Activated CD4-positive, alpha-beta T cell treated with anti-CD3 and anti-CD28 coated beads for 4 hours (primary cell): ENCODE measurements around the gene TARDBP.
"Not testable (repeated sequence)": the region's sequence is repeated elsewhere in the genome, so short reads cannot be mapped to it uniquely, and the experiment has no call there.

Experiments
- DNase-seq, 2 donors: peaks; one replicate each; pipeline ENCODE4 v3.0.0-alpha.2; 2020

Gene TARDBP

DNA sequence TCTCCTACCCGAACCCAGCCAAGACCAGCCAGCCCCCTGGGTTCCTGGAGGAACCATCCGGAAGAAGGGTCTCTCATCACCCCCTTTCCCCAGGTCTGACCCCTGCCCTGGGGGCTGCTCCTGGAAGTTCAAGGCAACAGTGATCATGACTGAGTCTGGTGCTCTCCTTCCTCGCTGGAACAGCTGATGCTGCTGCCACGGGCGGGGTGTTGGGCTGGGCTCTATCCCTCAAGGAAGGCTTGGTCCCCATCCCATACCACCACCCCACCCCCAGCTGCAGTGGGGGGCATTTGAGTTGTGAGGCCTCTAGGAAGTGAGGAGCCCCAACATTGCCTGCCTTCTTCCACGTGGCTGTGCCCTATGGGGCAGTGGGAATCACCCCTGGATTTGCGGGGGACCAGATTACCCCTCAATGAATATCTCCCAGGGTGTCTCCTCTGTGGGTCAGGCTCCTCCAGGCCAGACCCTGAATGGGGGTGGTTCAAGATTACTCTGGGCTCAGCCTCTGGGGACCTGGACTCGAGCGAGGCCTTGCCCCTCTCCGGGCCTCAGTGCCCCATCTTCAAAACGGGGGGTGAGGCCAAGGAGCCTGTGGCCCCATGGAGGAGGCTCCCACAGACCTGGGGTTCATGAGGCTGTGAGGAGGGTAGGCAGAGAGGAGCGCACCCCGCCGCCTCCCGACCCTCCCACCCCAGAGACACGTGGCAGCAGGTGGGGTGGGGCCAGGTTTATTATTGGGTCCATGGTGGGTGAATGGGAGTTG lies 31.8 kb downstream of the TARDBP start:
- DNase-seq: no peak

GRCh38 chr1:11044849-11045427 lies 32.5 kb downstream of the TARDBP start:
- DNase-seq: no peak

DNA sequence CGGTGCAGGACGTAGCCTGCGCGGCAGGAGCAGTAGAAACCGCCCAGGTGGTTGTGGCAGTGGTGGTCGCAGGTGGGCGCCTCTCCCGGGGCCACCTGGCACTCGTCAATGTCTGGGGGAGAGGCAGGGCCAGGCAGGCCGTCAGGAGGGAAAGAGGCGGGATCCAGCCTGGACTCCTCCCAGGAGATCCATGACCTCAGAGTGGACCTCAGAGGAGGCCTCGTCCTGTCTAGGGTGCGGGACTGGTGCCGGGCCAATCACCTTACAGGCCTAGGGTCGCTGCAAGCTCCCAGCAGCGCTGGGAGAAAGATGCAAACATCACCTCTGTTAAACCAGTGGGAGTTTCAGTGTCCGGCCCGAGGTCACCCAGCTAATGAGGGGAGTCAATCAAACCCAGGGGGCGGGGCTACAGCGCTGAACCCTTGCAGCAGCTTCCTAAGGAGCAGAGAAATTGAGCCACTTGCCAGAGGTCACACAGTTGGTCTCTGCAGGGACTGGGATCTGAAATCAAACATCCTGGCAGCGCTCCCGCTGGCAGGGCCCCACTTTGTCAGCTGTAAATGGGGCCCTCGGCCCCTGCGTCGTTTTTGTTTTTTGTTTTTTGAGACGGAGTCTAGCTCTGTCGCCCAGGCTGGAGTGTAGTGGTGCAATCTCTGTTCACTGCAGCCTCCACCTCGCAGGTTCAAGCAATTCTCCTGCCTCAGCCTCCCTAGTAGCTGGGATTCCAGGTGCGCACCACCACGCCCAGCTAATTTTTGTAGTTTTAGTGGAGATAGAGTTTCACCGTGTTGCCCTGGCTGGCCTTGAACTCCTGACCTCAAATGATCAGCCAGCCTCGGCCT lies 33.2 kb downstream of the TARDBP start:
- DNase-seq: no peak

DNA sequence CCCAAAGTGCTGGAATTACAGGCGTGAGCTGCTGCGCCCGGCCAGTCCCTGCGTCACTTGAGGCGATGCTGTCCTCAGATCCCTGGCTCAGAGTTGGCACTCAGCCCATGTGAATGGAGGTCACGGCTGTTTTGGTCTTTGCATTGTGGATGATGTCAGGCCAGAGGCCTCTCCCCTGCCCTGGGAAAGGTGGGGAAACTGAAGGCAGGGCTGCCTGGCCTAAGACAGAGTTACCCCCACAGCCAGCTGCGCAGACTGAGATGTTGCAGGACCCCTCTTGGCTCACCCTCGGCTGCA lies 33.8 kb downstream of the TARDBP start:
- DNase-seq: no peak

DNA sequence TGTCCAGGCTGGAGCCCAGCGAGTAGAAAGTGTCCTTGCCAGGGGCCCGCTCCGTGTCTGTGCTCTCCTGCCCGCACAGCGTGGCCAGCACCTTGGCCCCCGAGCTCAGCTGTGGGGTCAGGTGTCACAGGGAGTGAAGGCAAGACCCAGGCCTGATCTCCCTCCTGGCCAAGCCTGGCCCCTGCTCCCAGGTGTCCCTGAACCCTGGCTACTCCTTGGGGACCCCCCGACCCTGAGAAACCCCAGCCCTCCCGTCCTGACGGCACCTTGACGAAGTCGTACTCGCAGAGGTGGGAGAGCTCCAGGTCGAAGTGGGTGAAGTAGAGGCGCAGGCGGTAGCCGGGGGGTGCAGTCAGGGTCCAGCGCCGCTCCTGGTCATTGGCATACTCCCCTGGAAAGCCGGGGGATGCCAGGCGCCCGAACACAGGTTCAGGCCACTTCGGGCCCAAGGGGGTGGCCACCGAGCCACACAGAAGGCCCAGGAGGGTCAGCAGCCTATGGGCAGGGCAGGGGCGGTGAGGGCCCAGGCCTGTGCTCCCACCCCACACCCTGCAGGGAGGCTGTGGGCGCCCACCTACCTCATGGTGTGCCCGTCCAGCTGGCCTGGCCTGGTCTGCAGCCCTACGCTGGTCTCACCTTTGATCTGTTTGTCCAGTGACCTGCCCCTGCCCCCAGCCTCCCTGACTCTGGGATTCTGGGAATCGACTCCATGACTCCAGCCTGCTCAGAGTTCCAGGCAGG lies 34.3 kb downstream of the TARDBP start, which contains the start of gene MASP2:
Gene MASP2, minus strand, starts transcription at position 615 of the 741 bp plus-strand sequence. Its CDS starts 32 bp downstream, at position 583.
- no peak for DNase-seq

GRCh38 chr1:11051121-11051520 lies 38.7 kb downstream of the TARDBP start:
- DNase-seq: not testable (repeated sequence)

DNA sequence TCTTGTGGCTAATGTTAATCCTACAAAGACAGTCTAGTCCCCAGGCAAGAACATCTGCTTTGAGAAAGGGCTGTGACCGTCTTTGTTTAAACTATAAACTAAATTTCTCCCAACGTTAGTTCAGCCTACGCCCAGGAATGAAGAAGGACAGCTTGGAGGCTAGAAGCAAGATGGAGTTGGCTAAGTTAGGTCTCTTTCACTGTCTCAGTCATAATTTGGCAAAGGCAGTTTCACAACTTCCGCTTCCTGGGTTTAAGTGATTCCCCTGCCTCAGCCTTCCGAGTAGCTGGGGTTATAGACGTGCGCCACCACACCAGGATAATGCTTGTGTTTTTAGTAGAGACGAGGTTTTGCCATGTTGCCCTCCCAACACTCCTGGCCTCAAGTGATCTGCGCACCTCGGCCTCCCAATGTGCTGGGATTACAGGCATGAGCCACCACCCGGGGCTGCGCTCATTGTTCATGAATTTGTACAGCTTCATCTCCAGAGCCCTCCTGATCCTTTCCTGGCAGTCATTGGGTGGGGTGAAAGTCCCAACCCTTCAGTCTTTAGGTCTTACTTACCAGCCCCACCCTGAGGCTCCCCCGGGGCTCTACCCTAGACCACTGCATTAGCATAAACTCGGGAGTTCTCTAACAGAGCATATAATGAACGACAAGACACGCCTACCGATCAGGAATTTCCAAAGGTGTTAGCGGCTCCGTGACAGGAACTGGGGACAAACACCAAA lies 39.5 kb downstream of the TARDBP start:
- DNase-seq: no peak

DNA sequence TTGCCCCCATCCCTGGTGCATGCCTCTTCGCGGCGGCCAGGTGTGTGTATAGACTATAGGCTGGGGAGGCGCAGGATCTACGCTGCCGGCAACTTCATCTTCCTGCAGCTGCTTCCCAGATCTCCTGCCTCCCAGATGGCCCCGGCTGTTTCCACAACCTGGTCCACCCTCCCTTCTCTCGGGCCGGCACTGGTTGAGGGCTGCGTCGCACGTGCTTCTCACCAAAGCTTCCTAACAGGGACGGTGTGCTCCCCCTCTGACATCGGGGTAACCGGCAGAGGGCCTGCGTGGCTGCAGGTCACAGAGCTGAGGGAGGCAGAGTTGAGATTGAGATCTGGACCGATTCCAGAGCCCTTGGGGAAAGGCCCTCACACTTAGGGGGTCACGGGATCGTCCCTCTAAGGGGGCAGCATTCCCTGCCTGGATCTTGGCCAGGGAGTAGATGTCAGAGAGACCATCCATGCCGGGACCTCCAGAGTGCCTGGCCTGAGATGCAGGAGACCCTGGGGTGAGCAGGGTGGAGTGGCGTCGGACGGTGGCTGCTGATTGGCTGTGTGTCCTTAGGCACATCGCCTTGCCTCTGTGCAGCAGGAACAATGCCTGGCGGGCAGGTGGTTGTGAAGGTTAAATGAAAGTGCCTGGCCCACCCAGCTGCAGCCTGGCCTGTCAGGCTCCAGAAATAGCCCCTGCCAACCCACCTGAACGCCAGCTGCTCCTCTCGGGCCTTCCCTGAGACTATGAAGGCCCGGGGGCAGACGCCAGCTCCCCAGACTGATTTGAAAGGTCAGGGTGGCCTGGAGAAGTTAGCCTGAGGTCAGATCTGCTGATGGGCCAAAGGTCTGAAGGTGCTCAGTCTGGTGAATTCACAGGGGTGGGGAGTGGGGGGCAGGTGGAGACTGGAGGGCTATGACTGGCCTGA lies 40.6 kb downstream of the TARDBP start:
- DNase-seq: peak; percentile 20 to 24

DNA sequence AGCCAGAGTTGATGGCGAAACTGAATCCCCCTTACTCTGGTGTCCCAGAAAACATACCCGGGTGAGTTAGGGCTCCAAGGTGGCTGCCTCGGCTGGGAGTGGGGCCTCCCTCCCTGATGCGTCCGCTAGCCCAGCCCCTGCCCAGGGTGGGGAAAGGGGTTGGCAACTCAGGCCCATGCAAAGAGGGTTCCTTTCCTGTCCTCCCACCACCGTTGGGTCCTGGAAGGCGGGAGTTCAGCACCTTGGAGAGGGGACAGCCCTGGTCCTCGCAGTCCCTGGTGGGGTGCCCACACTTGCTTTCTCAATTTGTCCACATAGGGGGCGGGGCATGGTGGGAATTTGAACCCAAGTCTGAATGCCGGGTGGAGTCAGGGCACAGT lies 41.3 kb downstream of the TARDBP start:
- DNase-seq: peak in 1 of 2 donors; percentile 26

DNA sequence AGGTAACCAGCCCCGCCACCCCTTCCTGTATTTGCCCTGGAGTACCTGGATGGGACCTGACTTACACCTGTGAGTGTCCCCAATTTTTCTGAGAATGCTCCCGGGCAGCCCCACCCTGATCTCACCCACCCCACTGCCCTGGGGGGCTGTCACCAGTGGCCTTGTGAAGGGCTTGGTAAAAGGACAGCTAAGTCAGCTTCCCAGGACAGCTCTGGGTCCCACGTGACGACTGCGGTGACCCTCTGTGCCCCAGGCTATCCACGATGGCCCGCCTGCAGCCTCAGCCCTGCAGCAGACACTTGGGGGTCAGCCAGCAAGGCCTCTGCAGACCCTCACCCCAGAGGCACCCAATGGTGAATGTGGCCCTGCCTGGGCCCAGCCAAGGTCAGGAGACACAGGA lies 41.7 kb downstream of the TARDBP start:
- no peak for DNase-seq

DNA sequence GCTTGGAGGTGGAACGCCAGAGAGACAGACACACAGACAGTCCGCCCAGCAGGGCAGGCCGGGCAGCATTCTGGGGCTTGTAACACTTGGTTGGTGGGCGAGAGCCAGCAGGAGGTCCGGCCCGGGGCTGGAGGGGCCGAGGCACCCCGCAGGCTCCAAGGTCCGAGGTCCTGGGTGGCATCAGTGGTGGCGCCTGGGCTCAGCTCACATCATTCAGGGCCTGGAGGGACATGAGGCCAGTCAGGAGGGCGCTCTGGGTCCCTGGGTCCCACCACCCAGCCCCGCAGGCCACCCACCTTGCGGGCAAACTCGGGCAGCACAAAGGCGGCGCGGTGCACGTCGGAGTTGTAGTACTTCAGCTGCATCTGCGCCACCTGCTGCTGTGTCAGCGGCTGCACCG lies 42.2 kb downstream of the TARDBP start:
- no peak for DNase-seq

GRCh38 chr1:11055676-11056075 lies 43.2 kb downstream of the TARDBP start:
- no peak for DNase-seq

- DNase-seq: no peak
Measured at GRCh38 chr1:11056504-11056903, 44.0 kb downstream of the TARDBP start.

DNA sequence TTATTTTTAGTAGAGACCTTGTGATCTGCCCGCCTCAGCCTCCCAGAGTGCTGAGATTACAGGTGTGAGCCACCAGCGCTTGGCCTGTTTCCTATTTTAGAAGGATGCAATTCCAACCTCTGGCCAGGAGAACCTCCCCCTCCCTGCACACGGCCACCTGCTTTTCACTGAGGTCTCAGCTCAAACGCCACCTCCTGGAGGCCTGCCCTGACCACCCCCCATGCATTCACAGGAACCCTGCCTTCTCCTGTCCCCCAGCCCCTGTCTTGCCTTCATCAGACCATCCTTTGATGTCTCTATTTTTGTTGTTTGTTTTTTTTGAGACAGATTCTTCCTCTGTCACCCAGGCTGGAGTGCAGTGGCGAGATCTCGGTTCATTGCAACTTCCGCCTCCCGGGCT lies 45.0 kb downstream of the TARDBP start:
- no peak for DNase-seq

GRCh38 chr1:11058026-11058425 lies 45.6 kb downstream of the TARDBP start:
- DNase-seq: no peak

GRCh38 chr1:11058595-11059154 lies 46.2 kb downstream of the TARDBP start:
- no peak for DNase-seq

DNA sequence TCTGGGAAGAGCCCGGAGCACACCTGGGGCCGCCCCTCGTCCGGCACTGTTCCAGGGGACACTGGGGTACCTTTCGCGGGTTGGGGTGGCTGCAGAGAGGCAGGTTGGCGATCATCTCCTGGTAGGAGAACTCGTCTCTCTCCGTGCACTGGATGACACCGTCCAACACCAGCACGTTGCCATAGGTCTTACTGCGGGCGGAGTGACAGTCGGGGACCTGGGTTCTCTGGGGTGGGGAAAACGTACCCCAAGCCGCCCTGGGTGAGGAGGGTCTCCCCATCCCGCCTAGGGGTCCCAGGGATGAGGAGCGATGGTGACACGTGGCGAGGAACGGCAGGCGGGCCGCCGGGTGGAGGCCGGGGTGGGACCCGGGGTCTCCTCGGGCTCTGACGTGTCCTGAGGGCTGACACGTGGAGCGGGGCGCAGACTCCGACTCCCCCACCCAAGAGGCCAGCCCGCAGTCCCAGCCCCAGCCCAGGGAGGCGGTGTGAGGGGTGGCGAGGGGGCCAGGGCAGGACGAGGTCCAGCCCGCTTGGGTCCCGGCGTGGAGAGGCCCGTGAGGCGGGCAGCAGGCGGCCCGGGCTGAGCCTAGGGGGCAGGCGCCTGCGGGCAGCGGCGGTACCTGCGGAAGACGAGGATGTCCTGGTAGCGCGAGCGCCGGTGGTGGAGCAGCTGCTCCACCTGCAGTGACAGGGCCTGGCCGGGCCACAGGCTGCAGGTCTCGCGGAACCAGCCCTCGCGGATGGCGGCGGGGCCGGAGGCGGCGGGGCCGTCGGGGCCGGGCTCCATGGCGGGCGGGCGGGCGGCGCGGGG lies 46.9 kb downstream of the TARDBP start:
- DNase-seq: peak in 1 of 2 donors; percentile 46

DNA sequence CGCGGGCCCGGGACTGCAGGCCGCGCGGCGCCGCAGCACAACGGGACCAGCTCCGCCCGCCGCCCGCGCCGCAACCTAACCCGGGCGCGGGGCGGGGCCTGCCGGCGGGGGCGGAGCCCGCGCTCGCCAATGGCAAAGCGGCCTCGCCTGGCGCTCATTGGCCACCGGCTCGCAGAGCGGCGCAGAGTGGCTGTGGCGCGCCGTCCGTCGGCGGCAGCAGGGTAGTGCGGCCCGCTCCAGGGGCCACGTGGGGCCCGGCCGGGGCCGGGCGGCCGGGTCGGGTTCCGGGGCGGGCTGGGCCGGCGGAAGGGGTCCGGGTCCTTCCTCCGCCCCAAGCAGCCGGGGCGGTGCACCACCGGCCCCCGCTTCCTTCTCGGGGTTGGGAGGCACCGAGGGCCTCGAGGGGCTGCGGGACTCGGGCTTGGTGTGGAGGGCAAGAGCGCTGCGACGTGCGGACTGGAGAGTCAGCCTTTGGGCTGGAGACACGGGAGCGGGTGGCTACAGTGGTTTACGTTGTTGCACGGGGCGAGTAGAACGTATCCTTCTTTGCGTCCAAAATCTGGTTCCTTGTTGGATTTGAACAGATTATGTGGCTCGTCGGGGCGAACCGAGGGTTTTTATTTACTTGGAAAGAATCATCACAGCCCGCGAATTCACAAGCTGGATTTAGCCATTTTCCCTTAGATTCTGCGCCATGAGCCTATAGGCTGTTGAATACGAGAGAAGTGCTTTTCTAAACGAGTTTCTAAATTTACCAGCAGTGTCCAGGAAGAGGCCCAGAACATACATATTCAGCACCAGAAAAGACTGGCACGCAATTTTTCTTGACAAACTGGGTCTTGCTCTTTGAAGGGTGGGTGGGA lies 47.7 kb downstream of the TARDBP start, which contains the start of gene SRM:
Gene SRM, minus strand, starts transcription at position 51 of the 863 bp plus-strand sequence. CDS start 75 bp downstream, outside the sequence.
- DNase-seq: peak; percentile 89 to 90
